Esophagus squamous epithelium (tissue), 4 donors: ENCODE measurements around the gene DOK3.

ENCODE experiments used
- POLR2A ChIP-seq, 4 donors: fragments of 450-650 bp; IDR thresholded peaks; one replicate each; pipeline ENCODE4 v1.6.1; 2017; ENCODE audit warnings: antibody characterized with exemption in 4 of 4, mild to moderate bottlenecking in 4 of 4, moderate library complexity in 3 of 4
- TF ChIP-seq, protein P1 (sequence below), 6 experiments: fragments of 450-650 bp in 4 of 6; fragments of 200-600 bp in 2 of 6; sonication (generic) in 2 of 6; IDR thresholded peaks; one replicate each; pipeline ENCODE4 v1.5.1; 2016 to 2019; ENCODE audit warnings: antibody characterized with exemption in 6 of 6, mild to moderate bottlenecking in 4 of 6, moderate library complexity in 4 of 6

DNA sequence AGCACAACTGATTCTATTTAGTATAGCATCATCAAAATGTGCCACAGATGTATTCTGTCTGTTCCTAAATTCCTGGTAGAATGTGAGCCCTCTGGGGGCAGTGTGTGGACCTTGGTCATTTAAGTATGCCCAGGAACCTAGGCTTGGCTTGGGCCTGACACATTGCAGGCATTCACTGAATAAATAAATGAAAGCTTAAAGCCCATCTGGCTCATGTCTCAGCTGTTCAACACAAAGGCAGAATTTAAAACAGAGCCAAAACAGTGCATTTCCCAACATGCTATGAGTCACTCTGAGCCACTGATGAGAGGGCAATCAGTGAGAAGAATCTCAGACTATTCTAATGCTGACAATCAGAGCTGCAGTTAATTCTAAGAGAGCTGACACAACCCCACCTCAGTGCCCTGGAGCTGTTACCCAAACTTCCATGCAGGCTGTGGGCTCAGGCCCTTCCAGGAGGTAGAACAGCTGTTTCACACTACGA lies 36.7 kb upstream of the DOK3 start:
- TF ChIP-seq, protein P1, sequence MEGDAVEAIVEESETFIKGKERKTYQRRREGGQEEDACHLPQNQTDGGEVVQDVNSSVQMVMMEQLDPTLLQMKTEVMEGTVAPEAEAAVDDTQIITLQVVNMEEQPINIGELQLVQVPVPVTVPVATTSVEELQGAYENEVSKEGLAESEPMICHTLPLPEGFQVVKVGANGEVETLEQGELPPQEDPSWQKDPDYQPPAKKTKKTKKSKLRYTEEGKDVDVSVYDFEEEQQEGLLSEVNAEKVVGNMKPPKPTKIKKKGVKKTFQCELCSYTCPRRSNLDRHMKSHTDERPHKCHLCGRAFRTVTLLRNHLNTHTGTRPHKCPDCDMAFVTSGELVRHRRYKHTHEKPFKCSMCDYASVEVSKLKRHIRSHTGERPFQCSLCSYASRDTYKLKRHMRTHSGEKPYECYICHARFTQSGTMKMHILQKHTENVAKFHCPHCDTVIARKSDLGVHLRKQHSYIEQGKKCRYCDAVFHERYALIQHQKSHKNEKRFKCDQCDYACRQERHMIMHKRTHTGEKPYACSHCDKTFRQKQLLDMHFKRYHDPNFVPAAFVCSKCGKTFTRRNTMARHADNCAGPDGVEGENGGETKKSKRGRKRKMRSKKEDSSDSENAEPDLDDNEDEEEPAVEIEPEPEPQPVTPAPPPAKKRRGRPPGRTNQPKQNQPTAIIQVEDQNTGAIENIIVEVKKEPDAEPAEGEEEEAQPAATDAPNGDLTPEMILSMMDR (IDR thresholded peaks at IDR 0.05) = no peak
- TF ChIP-seq POLR2A (IDR thresholded peaks at IDR 0.05) = no peak
